Fibroblast of villous mesenchyme (primary cell): Measurements from ENCODE around the gene EPN2. TPM values are rescaled to one million over a fixed set of nuclear protein-coding genes. Genes with fewer than 3 reads are reported as not detected.

Source experiments
- DNase-seq: peaks from one replicate; pipeline ENCODE4 v3.0.0-alpha.2; 2010; ENCODE audit warnings: low read depth
- H3K4me3 ChIP-seq: 2 replicates; pipeline ENCODE4 v1.5.1; 2011; ENCODE audit warnings: low read depth, mild to moderate bottlenecking, low read length
- CTCF ChIP-seq: IDR thresholded peaks from 2 replicates; pipeline ENCODE4 v1.5.1; 2012; ENCODE audit warnings: low read depth, mild to moderate bottlenecking, low read length; ENCODE audit not compliant: insufficient read depth
- total RNA-seq: library from RNA; depleted of rRNA; stranded (reverse); fragments of >200 nt; gene quantifications from 2 replicates; pipeline ENCODE4 v1.2.3, GENCODE V29; 2012

EPN2 gene
- total RNA-seq, 1 donor = 30.2 TPM

- no peak overlapping the region for H3K4me3 ChIP-seq
- no peak for DNase-seq
- TF ChIP-seq CTCF = no peak
Measured at GRCh38 chr17:19359856-19360255, 122.7 kb downstream of the EPN2 start.

- no peak for TF ChIP-seq CTCF
- H3K4me3 ChIP-seq = no peak overlapping the region
- no peak for DNase-seq
Measured at GRCh38 chr17:19360772-19361171, 123.6 kb downstream of the EPN2 start.

- no peak for DNase-seq
- H3K4me3 ChIP-seq = peak overlapping the region; percentile 82
- TF ChIP-seq CTCF = no peak
Measured at GRCh38 chr17:19361326-19361725, 124.2 kb downstream of the EPN2 start.

GRCh38 chr17:19361944-19362276 is 124.7 kb downstream of the EPN2 start:
- peak overlapping the region; percentile 82 for H3K4me3 ChIP-seq
- DNase-seq = no peak
- no peak for TF ChIP-seq CTCF

- H3K4me3 ChIP-seq = peak within 1 kb of the TSS; percentile 82
- peak; percentile 94 for DNase-seq
Measured at GRCh38 chr17:19362277-19363113, 125.3 kb downstream of the EPN2 start, which contains the start of gene B9D1. Gene B9D1 (minus strand): TSS chr17:19362723. CDS start chr17:19362569, 154 bp downstream.

GRCh38 chr17:19363114-19363438 is 125.9 kb downstream of the EPN2 start:
- TF ChIP-seq CTCF = no peak
- peak overlapping the region; percentile 82 for H3K4me3 ChIP-seq
- no peak for DNase-seq

More at GRCh38 chr17:19362277-19363113, 125.3 kb downstream of the EPN2 start, which contains the start of gene B9D1:
- TF ChIP-seq CTCF = peak; percentile 71
